HEK293 (cell line): ENCODE results near the gene TBC1D9B.

ENCODE experiments used
- CTCF ChIP-seq: fragments of 450-650 bp; formaldehyde crosslinking; IDR thresholded peaks from 2 replicates; pipeline ENCODE4 v1.5.1; 2016; ENCODE audit warnings: missing biosample characterization, missing genetic modification characterization
- IKZF3 ChIP-seq: fragments of 450-650 bp; IDR thresholded peaks from 2 replicates; pipeline ENCODE4 v1.5.0; 2018; ENCODE audit warnings: missing biosample characterization, mild to moderate bottlenecking, missing genetic modification characterization, moderate library complexity
- MYNN ChIP-seq: fragments of 450-650 bp; formaldehyde crosslinking; IDR thresholded peaks from 2 replicates; pipeline ENCODE4 v1.5.1; 2016; ENCODE audit warnings: missing biosample characterization, missing genetic modification characterization, borderline replicate concordance
- SALL2 ChIP-seq: fragments of 450-650 bp; formaldehyde crosslinking; IDR thresholded peaks from 2 replicates; pipeline ENCODE4 v1.5.0; 2017; ENCODE audit warnings: missing biosample characterization, mild to moderate bottlenecking, missing genetic modification characterization, borderline replicate concordance
- TCF7L2 ChIP-seq: IDR thresholded peaks from 2 replicates; pipeline ENCODE4 v1.6.1; 2011; ENCODE audit warnings: low read depth, mild to moderate bottlenecking, inconsistent platforms, low read length, moderate library complexity, borderline replicate concordance
- ZNF202 ChIP-seq: fragments of 450-650 bp; formaldehyde crosslinking; IDR thresholded peaks from 2 replicates; pipeline ENCODE4 v1.5.1; 2016; ENCODE audit warnings: missing biosample characterization, missing genetic modification characterization, borderline replicate concordance
- ZNF416 ChIP-seq: fragments of 450-650 bp; formaldehyde crosslinking; IDR thresholded peaks from 2 replicates; pipeline ENCODE4 v1.5.1; 2016; ENCODE audit warnings: missing biosample characterization, missing genetic modification characterization
- ZSCAN5A ChIP-seq: fragments of 450-650 bp; formaldehyde crosslinking; IDR thresholded peaks from 2 replicates; pipeline ENCODE4 v1.5.1; 2016; ENCODE audit warnings: missing biosample characterization, missing genetic modification characterization

DNA sequence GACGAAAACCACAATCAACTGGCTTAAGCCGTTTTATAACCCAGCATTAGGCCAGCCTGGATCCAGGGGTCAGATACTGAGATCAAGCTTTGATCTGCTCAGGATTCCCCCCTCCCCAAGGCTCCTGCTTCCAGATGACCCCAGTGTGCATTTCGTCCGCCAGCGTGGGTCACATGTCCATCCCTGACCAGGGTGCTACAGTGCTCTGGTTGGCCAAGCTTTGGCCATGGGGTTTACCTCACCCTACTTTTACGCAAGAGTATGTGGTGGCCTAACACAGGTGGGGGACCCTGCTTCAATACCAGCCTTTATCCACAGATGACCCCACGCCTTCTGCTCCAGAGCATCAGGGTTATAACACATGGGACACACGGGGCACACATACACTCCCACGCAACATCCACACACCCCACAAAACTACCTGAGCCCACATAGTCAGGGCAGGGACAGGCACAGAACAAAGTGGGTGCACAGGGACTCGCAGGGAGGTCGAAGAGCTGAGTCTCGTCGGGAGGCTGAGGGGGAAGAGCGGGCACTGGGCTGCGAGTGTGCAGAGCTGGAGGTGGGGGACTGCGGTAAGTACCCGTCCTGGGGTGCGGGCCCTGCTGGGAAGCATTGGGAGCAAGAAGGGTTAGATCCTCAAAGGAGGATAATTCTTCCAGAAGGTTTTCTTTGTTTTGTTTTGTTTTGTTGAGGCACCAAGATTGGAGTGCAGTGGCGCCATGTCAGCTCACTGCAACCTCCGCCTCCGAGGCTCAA lies 92.0 kb downstream of the TBC1D9B start:
- no peak for TF ChIP-seq ZNF416 (tag by site-specific recombination)
- no peak for TF ChIP-seq ZNF202 (tag by site-specific recombination)
- no peak for TF ChIP-seq SALL2 (tag by site-specific recombination)
- no peak for TF ChIP-seq CTCF (tag by site-specific recombination)
- no peak for TF ChIP-seq IKZF3 (tag by site-specific recombination)
- no peak for TF ChIP-seq TCF7L2
- no peak for TF ChIP-seq MYNN (tag by site-specific recombination)
- TF ChIP-seq ZSCAN5A (tag by site-specific recombination) = no peak
